Upper lobe of left lung (tissue), 6 donors: Measurements from ENCODE around the gene POR. TPM values are rescaled to one million over a fixed set of nuclear protein-coding genes. Genes with fewer than 3 reads are reported as not detected.

Experiments used
- ATAC-seq, 2 donors: fragments of 200-7000 bp; cut with Tn5 transposase; one replicate each; pipeline ENCODE4 v1.9.1; 2022; ENCODE audit warnings: mild to moderate bottlenecking in 2 of 2, moderate library complexity in 2 of 2; ENCODE audit not compliant: low FRiP score in 2 of 2
- DNase-seq, 2 donors: peaks; one replicate each; pipeline ENCODE4 v3.0.0-alpha.2; 2019 to 2020
- H3K27ac ChIP-seq, 4 donors: fragments of 200-600 bp; sonication (generic); one replicate each; pipeline ENCODE4 v1.5.1; 2016 to 2019
- H3K27me3 ChIP-seq, 4 donors: fragments of 200-600 bp; sonication (generic); one replicate each; pipeline ENCODE4 v1.5.1; 2017 to 2019
- H3K36me3 ChIP-seq, 4 donors: fragments of 200-600 bp; sonication (generic); one replicate each; pipeline ENCODE4 v1.5.1; 2016 to 2019
- H3K4me1 ChIP-seq, 4 donors: fragments of 200-600 bp; sonication (generic); one replicate each; pipeline ENCODE4 v1.5.1; 2018 to 2019
- H3K4me3 ChIP-seq, 4 donors: fragments of 200-600 bp; sonication (generic); one replicate each; pipeline ENCODE4 v1.5.1; 2017 to 2019; ENCODE audit warnings: mild to moderate bottlenecking in 2 of 4, moderate library complexity in 1 of 4
- H3K9me3 ChIP-seq, 4 donors: fragments of 200-600 bp; sonication (generic); one replicate each; pipeline ENCODE4 v1.5.1; 2018 to 2019
- EP300 ChIP-seq, 4 donors: sonication (generic); formaldehyde crosslinking; IDR thresholded peaks; one replicate each; pipeline ENCODE4 v1.5.1; 2017; ENCODE audit warnings: antibody characterized with exemption in 4 of 4, control low read depth in 2 of 4
- POLR2A ChIP-seq, 4 donors: fragments of 450-650 bp; IDR thresholded peaks; one replicate each; pipeline ENCODE4 v1.5.1; 2016 to 2017; ENCODE audit warnings: antibody characterized with exemption in 4 of 4, mild to moderate bottlenecking in 2 of 4
- POLR2AphosphoS5 ChIP-seq, 2 donors: sonication (generic); formaldehyde crosslinking; IDR thresholded peaks; one replicate each; pipeline ENCODE4 v1.5.1; 2017; ENCODE audit warnings: antibody characterized with exemption in 2 of 2
- WGBS, 2 donors: methylation state at CpG; one replicate each; pipeline ENCODE4 v1.1.5; 2017 to 2018; 5-methylcytosine and 5-hydroxymethylcytosine counted together
- total RNA-seq, 6 donors: library from RNA; depleted of rRNA in 4 of 6; stranded (reverse); fragments of >200 nt in 4 of 6; gene quantifications; one replicate each; pipeline versions ENCODE4 v1.1.0 to v1.2.1, GENCODE V29; 2016 to 2021
- TF ChIP-seq, protein P1 (sequence below), 6 experiments: fragments of 450-650 bp in 4 of 6; fragments of 200-600 bp in 2 of 6; sonication (generic) in 2 of 6; IDR thresholded peaks; one replicate each; pipeline ENCODE4 v1.5.1; 2016 to 2019; ENCODE audit warnings: antibody characterized with exemption in 6 of 6
- donor health status: DM: no; HTN: no; CAD: no; lungs with moderate emphysema.
- donor health status: DM: no; HTN: yes; CAD: no; lungs with severe emphysema.

The POR gene
- total RNA-seq = 100 to 1,000 TPM; 107 to 257 (median 194) TPM

DNA sequence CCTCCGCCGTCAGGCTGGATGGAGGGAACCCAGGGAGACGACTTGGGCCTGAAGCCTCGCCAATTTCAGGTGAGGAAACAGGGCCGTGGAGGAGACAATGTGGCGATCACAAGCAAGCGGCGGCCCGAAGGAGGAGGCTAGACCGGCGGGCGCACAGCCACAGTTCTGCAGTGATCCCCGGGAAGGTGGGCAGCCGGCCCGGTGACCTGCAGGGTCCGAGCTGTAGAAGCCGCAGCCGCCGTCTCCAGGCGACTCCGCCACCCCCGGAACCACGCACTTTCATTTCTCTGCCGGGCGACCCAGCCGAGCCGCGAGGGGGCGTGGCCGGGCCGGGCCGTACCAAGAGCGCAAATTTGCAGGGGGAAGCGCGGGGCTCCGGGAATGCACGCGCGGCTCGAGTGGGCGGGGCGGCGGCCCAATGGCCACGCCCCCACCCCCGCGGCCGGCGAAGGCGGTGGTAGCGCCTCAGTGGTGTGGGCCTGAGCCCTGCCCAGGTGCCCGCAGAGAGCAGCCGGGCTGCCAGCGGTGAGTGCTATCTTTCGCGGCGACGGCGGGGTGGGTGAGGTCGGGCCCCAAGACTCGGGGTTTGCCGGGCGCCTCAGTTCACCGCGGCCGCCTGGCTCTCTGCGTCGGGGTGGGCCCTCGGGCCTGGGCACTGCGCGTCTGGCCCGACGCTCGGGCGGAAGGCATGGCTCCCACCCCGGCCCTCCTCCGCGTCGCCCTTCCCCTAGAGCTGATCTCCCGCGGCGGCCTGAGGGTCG lies at the start of gene POR:
POR (plus strand) TSS at position 501 of the 761 bp plus-strand sequence. CDS start 38,847 bp downstream, outside the sequence.
- DNase-seq (peak; percentile 96 to 100), ATAC-seq (peak; percentile 98 to 100)
- Histone ChIP-seq H3K27ac (peak within 1 kb of the TSS; percentile 88 to 99 (median 94)), H3K27me3 (no peaks in the 10 kb centered on the region), H3K9me3 (no peaks in the 10 kb centered on the region), H3K4me3 (peak within 1 kb of the TSS; percentile 70 to 97 (median 89)), H3K4me1 (peaks cover 13 to 55% (median 36%) of the 10 kb centered on the region in 4 donors), H3K36me3 (no peaks in the 10 kb centered on the region)
- TF ChIP-seq POLR2AphosphoS5 (IDR thresholded peaks at IDR 0.05) (peak; percentile 99 to 100), EP300 (IDR thresholded peaks at IDR 0.05) (peak in 2 of 4 donors; percentile 2 to 79), POLR2A (IDR thresholded peaks at IDR 0.05) (peak; percentile 88 to 100 (median 98))
- TF ChIP-seq, protein P1, sequence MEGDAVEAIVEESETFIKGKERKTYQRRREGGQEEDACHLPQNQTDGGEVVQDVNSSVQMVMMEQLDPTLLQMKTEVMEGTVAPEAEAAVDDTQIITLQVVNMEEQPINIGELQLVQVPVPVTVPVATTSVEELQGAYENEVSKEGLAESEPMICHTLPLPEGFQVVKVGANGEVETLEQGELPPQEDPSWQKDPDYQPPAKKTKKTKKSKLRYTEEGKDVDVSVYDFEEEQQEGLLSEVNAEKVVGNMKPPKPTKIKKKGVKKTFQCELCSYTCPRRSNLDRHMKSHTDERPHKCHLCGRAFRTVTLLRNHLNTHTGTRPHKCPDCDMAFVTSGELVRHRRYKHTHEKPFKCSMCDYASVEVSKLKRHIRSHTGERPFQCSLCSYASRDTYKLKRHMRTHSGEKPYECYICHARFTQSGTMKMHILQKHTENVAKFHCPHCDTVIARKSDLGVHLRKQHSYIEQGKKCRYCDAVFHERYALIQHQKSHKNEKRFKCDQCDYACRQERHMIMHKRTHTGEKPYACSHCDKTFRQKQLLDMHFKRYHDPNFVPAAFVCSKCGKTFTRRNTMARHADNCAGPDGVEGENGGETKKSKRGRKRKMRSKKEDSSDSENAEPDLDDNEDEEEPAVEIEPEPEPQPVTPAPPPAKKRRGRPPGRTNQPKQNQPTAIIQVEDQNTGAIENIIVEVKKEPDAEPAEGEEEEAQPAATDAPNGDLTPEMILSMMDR (IDR thresholded peaks at IDR 0.05) = peak in 3 of 6 experiments; percentile 45 to 60 (median 58)
- 0 to 1% methylated on average over 8 to 56 of the region's 82 CpGs for WGBS, 2 donors

DNA sequence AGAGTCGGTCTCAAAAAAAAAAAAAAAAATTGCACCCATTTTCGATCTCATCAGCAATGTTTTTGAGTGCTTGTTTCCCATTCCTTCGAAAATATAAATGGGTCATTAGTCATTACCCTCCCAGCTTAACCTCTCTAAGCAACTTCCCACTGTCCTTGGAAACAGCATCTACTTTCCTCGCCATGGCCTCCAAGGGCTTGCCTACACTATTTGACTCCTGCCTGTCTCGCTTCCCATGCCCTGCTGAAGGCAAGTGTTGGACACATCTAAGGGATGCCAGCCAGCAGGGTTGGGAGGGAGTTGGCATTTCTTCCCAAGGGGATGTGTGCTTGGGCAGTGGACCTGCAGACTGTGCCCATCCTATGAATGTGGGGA lies 48.9 kb upstream of the POR start:
- ATAC-seq = peak in 1 of 2 donors; percentile 8
- no peaks in the 10 kb centered on the region for H3K9me3 ChIP-seq
- 54 to 61% methylated on average over 5 of the region's 5 CpGs for WGBS, 2 donors
- H3K4me3 ChIP-seq = no peak overlapping the region
- no peak for TF ChIP-seq EP300 (IDR thresholded peaks at IDR 0.05)
- TF ChIP-seq POLR2A (IDR thresholded peaks at IDR 0.05) = no peak
- TF ChIP-seq, protein P1 (IDR thresholded peaks at IDR 0.05) = no peak
- TF ChIP-seq POLR2AphosphoS5 (IDR thresholded peaks at IDR 0.05) = no peak
- H3K4me1 ChIP-seq = peaks cover 6 to 10% (median 8%) of the 10 kb centered on the region in 4 donors
- DNase-seq = no peak
- H3K27me3 ChIP-seq = no peaks in the 10 kb centered on the region
- no peak overlapping the region for H3K27ac ChIP-seq
- no peaks in the 10 kb centered on the region for H3K36me3 ChIP-seq

- H3K9me3 ChIP-seq = no peaks in the 10 kb centered on the region
- WGBS, 2 donors = 32 to 82% methylated on average over 4 to 19 of the region's 19 CpGs
- ATAC-seq (peak; percentile 88 to 91), DNase-seq (peak; percentile 56 to 84)
- no peak overlapping the region for H3K4me3 ChIP-seq
- TF ChIP-seq EP300 (IDR thresholded peaks at IDR 0.05) (no peak), POLR2A (IDR thresholded peaks at IDR 0.05) (no peak), POLR2AphosphoS5 (IDR thresholded peaks at IDR 0.05) (no peak)
- TF ChIP-seq, protein P1 (IDR thresholded peaks at IDR 0.05) = peak; percentile 87 to 95 (median 91)
- H3K27me3 ChIP-seq = no peaks in the 10 kb centered on the region
- H3K4me1 ChIP-seq = peaks cover 6 to 12% (median 10%) of the 10 kb centered on the region in 4 donors
- H3K36me3 ChIP-seq = no peaks in the 10 kb centered on the region
- H3K27ac ChIP-seq = no peak overlapping the region
Observed at GRCh38 chr7:75866489-75867389, 48.2 kb upstream of the POR start.

DNA sequence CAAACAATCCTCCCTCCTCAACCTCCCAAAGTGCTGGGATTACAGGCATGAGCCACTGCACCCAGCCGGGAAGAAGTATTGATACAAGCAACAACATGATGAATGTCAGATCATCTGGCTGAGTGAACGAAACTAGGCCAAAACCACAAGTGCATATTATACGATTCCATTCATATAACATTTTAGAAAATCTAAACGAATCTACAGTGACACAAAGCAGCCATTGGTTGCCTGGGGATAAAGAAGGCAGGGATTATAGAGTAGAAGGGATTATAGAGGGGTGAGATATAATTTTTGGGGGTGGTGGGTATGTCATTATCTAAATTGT lies 47.6 kb upstream of the POR start:
- ATAC-seq = no peak
- Histone ChIP-seq H3K4me3 (no peak overlapping the region), H3K36me3 (no peaks in the 10 kb centered on the region), H3K27me3 (no peaks in the 10 kb centered on the region), H3K9me3 (no peaks in the 10 kb centered on the region), H3K27ac (no peak overlapping the region), H3K4me1 (peaks cover 6 to 18% (median 16%) of the 10 kb centered on the region in 4 donors)
- DNase-seq = no peak
- TF ChIP-seq POLR2AphosphoS5 (IDR thresholded peaks at IDR 0.05) = no peak
- TF ChIP-seq, protein P1 (IDR thresholded peaks at IDR 0.05) = no peak
- TF ChIP-seq POLR2A (IDR thresholded peaks at IDR 0.05) = no peak
- TF ChIP-seq EP300 (IDR thresholded peaks at IDR 0.05) = no peak
- 67 to 72% methylated on average over 4 of the region's 4 CpGs for WGBS, 2 donors
